Measurements from ENCODE around the gene ATP8B3. TPM values are rescaled to one million over a fixed set of nuclear protein-coding genes. Genes with fewer than 3 reads are reported as not detected.

ATP8B3 gene
- total and polyA plus RNA-seq, 10 of the 15 experiments (the other 5 are each of a cell fraction or from before 2014, with no cell fraction given) = 0.13 to 1.7 (median 0.52) TPM

DNA sequence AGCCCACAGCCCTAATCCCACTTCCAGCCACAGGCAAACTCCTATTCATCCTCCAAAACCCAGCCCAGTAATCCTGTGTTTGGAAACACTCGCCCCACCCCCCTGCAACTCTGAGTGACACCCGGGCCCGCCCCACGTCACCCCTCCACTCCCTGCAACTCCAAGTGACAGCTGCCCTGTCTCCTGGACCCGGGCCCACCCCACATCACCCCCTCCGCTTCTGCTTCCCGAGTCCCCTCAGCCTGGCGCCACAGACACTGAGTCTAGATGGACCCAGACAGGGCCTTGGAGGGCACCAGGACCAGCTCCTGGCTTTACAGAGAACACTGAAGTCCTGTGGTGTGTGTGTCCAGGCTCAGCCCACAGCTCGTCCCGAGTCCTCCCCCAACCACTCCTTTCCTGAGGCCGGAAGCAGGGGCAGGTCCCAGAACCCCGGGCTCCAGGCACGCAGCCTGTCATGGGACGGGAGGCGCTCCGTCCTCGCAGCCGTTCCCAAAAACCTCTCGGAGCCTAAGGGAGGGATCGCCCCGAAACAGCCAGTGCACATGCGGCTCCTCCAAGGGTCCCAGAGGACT is 28.6 kb upstream of the ATP8B3 start:
- H2AFZ ChIP-seq (ENCODE audit: control insufficient read depth, low read depth, low read length) = no peak overlapping the region
- no peak for TF ChIP-seq PAX8 (IDR thresholded peaks at IDR 0.05)
- TF ChIP-seq, protein P1, sequence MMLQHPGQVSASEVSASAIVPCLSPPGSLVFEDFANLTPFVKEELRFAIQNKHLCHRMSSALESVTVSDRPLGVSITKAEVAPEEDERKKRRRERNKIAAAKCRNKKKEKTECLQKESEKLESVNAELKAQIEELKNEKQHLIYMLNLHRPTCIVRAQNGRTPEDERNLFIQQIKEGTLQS (IDR thresholded peaks at IDR 0.05; ENCODE audit: borderline replicate concordance, extremely low read depth, low read depth, low read length) = no peak
- TF ChIP-seq, protein P2, sequence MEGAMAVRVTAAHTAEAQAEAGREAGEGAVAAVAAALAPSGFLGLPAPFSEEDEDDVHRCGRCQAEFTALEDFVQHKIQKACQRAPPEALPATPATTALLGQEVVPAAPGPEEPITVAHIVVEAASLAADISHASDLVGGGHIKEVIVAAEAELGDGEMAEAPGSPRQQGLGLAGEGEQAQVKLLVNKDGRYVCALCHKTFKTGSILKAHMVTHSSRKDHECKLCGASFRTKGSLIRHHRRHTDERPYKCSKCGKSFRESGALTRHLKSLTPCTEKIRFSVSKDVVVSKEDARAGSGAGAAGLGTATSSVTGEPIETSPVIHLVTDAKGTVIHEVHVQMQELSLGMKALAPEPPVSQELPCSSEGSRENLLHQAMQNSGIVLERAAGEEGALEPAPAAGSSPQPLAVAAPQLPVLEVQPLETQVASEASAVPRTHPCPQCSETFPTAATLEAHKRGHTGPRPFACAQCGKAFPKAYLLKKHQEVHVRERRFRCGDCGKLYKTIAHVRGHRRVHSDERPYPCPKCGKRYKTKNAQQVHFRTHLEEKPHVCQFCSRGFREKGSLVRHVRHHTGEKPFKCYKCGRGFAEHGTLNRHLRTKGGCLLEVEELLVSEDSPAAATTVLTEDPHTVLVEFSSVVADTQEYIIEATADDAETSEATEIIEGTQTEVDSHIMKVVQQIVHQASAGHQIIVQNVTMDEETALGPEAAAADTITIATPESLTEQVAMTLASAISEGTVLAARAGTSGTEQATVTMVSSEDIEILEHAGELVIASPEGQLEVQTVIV (IDR thresholded peaks at IDR 0.05; ENCODE audit: borderline replicate concordance, partially characterized antibody) = no peak
- no peak for TF ChIP-seq SIN3A (IDR thresholded peaks at IDR 0.05; ENCODE audit: low read depth, low read length)
- TF ChIP-seq FOXK2 (IDR thresholded peaks at IDR 0.05) = no peak
- TF ChIP-seq, protein P3, sequence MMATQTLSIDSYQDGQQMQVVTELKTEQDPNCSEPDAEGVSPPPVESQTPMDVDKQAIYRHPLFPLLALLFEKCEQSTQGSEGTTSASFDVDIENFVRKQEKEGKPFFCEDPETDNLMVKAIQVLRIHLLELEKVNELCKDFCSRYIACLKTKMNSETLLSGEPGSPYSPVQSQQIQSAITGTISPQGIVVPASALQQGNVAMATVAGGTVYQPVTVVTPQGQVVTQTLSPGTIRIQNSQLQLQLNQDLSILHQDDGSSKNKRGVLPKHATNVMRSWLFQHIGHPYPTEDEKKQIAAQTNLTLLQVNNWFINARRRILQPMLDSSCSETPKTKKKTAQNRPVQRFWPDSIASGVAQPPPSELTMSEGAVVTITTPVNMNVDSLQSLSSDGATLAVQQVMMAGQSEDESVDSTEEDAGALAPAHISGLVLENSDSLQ (IDR thresholded peaks at IDR 0.05) = no peak
- TF ChIP-seq HDAC2 (IDR thresholded peaks at IDR 0.05) = no peak
- TF ChIP-seq TAF1 (IDR thresholded peaks at IDR 0.05; ENCODE audit: borderline replicate concordance, low read depth, low read length) = no peak
- no peak for ATAC-seq
- WGBS (ENCODE audit: insufficient coverage, insufficient replicate concordance, low lambda C conversion rate, missing lambda C conversion rate) = 83% methylated on average over 18 of the region's 22 CpGs
- in situ Hi-C loops (cut with MboI) = no loop called here
- H3K9me3 ChIP-seq (replicated peaks; ENCODE audit: control insufficient read depth, insufficient read depth, low read length) = no peaks in the 10 kb centered on the region
- no peak for DNase-seq (ENCODE audit: low read depth, low spot score)
- H3K4me3 ChIP-seq = no peak overlapping the region
- no peaks in the 10 kb centered on the region for H3K4me1 ChIP-seq (ENCODE audit: control insufficient read depth, insufficient read depth, low read length)
- H3K4me2 ChIP-seq (ENCODE audit: control insufficient read depth, insufficient read depth) = no peak overlapping the region
- POLR2A ChIA-PET = no interaction called here
- peaks cover 8% of the 10 kb centered on the region for H4K20me1 ChIP-seq (ENCODE audit: control insufficient read depth, insufficient read depth)
- BruUV-seq (replicated peaks) = no TSS peak
- intact Hi-C loops (cut with micrococcal nuclease; ENCODE audit: unreplicated experiment) = no loop called here
- H3K27me3 ChIP-seq (replicated peaks in 1 of 2; ENCODE audit: control insufficient read depth in 2 of 2, insufficient read depth in 2 of 2, low read length in 1 of 2) = no peaks in the 10 kb centered on the region
- H3K79me2 ChIP-seq (ENCODE audit: control insufficient read depth, insufficient read depth, low read length) = peaks cover 55% of the 10 kb centered on the region
- no peak for FAIRE-seq
- H3K36me3 ChIP-seq (ENCODE audit: control insufficient read depth in 2 of 2, insufficient read depth in 2 of 2, low read length in 1 of 2) = peaks cover 0 to 5% of the 10 kb centered on the region in 2 experiments; a peak in 3 of 4 replicates
- no peak overlapping the region for H3K9ac ChIP-seq (ENCODE audit: control insufficient read depth, insufficient read depth, low read length)
- CTCF ChIA-PET = interaction anchor here (4.2 kb wide), 1 partner anchor 15 kb away, joined by 27 read pairs; no protein-coding TSS in a partner anchor
- RAD21 ChIA-PET (ENCODE audit: unreplicated experiment) = no interaction called here
- no peak overlapping the region for H3K27ac ChIP-seq (ENCODE audit: control insufficient read depth, insufficient read depth)
- SMC1A ChIA-PET (ENCODE audit: uncharacterized antibody, unreplicated experiment) = no interaction called here

Data from GM12878 (cell line).